Psoas muscle (tissue), 8 donors: ENCODE data around the gene ZSWIM9. TPM values are rescaled to one million over a fixed set of nuclear protein-coding genes. Genes with fewer than 3 reads are reported as not detected.

Experiments
- ATAC-seq, 4 donors: fragments of 200-7000 bp; cut with Tn5 transposase; one replicate each; pipeline ENCODE4 v1.9.1; 2020; ENCODE audit warnings: moderate library complexity in 3 of 4, mild to moderate bottlenecking in 2 of 4
- DNase-seq, 2 donors: peaks; one replicate each; pipeline ENCODE4 v3.0.0-alpha.2; 2020
- H3K27ac ChIP-seq: fragments of 200-600 bp; one replicate; pipeline ENCODE4 v1.8.0; 2022
- H3K27me3 ChIP-seq, 3 donors: fragments of 200-600 bp in 1 of 3; one replicate each; pipeline versions ENCODE4 v1.6.1 to v1.8.0; 2013 to 2022; ENCODE audit warnings: low read length in 2 of 3, mild to moderate bottlenecking in 2 of 3, moderate library complexity in 1 of 3; ENCODE audit not compliant: insufficient read depth in 3 of 3
- H3K36me3 ChIP-seq, 2 donors: fragments of 200-600 bp in 1 of 2; one replicate each; pipeline versions ENCODE4 v1.6.1 to v1.8.0; 2013 to 2022; ENCODE audit warnings: low read depth in 1 of 2, mild to moderate bottlenecking in 1 of 2, moderate library complexity in 1 of 2; ENCODE audit not compliant: insufficient read depth in 1 of 2
- H3K4me1 ChIP-seq: fragments of 200-600 bp; one replicate; pipeline ENCODE4 v1.8.0; 2022
- H3K4me3 ChIP-seq: fragments of 200-600 bp; one replicate; pipeline ENCODE4 v1.8.0; 2022; ENCODE audit warnings: mild to moderate bottlenecking
- H3K9me3 ChIP-seq: fragments of 200-600 bp; one replicate; pipeline ENCODE4 v1.8.0; 2022
- WGBS, 3 donors: extraction: QIAGEN DNeasy Blood & Tissue Kit; methylation state at CpG; one replicate each; pipeline versions ENCODE4 v1.1.6 to v1.1.7; 2013; 5-methylcytosine and 5-hydroxymethylcytosine counted together
- intact Hi-C, 2 donors: fragments of 100-400 bp; cut with DNase I; formaldehyde crosslinking; loops; one replicate each; pipeline versions ENCODE4 v1.11.0 to v1.14.2; 2022
- polyA plus RNA-seq, 3 donors: library from polyadenylated mRNA; stranded (reverse); fragments of 200-250 nt; gene quantifications; one replicate each; pipeline ENCODE4 v1.2.3, GENCODE V29; 2013
- total RNA-seq, 4 donors: library from RNA; stranded (reverse); fragmentation: NEBNext Ultra II Directional in 2 of 4; extraction: Animal tissue kit (Norgen Biotek cat#: 25700) in 2 of 4; gene quantifications; one replicate each; pipeline versions ENCODE4 v1.2.1 to v1.2.4, GENCODE V29; 2021 to 2023
- TF ChIP-seq, protein P1 (sequence below): fragments of 200-600 bp; IDR thresholded peaks from one replicate; pipeline ENCODE4 v1.8.0; 2022; ENCODE audit warnings: antibody characterized with exemption
- donor health status: healthy with polysubstance abuse.
- donor health status: DM: no; HTN: no; CAD: no; lungs with moderate emphysema.
- donor health status: Bipolar disorder and iron deficiency.
- donor health status: healthy.
- donor health status: DM: yes; HTN: yes; CAD: no.
- donor health status: DM: no; HTN: no; CAD: no.
- donor health status: DM: no; HTN: no; CAD: no.
- donor health status: DM: yes; HTN: yes; CAD: no.

The ZSWIM9 gene
- total and polyA plus RNA-seq, 7 donors, result 3.0 to 10.5 (median 5.2) TPM

DNA sequence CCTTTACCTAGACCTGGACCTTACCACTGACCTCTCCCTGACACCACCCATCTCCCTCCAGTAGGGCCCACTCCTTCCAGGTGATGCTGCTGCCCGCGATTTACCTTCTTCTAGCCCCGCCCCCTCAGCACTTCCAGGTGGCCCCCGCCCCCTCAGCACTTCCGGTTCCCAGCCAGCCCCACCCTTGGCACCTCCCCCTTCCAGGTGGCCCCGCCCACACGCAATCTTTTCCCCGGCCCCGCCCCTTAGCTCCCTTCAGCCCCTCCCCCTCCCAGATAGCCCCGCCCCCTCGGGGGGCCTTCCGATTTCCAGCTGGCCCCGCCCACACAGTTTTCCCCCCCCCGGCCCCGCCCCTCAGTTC is 922 bp upstream of the ZSWIM9 start:
- H3K36me3 ChIP-seq, result peaks cover 3 to 25% of the 10 kb centered on the region in 2 donors

DNA sequence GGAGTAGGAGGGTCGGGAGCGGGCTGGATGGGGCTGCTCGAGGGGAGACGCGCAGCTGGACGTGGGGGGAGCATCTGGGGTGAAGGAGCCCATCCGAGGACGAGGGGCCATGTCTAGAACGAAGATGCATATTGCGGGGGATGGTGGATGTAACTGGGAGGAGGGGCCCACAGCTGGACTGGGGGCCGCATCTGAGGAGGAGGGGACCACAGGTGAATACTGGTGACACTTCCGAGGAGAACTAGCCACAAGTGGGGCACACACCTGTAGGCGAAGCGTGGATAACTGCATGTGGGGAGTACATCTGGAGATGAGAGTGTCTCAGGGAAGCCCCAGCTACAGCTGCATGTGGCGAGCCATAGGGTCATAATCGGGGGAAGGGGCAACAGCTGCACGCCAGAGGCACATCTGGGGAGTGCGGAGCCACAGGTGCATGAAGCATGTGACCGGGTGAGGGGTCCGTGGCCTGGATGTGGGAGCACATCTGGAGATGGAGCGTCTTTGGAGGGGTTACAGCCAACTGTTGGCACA is 402 bp downstream of the ZSWIM9 start:
- intact Hi-C loops, result no loop called here
- WGBS, 3 donors, result 2 to 3% (median 2%) methylated on average over 18 to 21 of the region's 21 CpGs
- Histone ChIP-seq H3K36me3 (peaks cover 3 to 34% of the 10 kb centered on the region in 2 donors), H3K4me3 (peak overlapping the region; percentile 88), H3K27ac (peak overlapping the region; percentile 97), H3K4me1 (peaks cover 8% of the 10 kb centered on the region), H3K27me3 (no peaks in the 10 kb centered on the region), H3K9me3 (no peaks in the 10 kb centered on the region)
- ATAC-seq (peak in 1 of 4 donors; percentile 12), DNase-seq (peak in 1 of 2 donors; percentile 52)
- TF ChIP-seq, protein P1, sequence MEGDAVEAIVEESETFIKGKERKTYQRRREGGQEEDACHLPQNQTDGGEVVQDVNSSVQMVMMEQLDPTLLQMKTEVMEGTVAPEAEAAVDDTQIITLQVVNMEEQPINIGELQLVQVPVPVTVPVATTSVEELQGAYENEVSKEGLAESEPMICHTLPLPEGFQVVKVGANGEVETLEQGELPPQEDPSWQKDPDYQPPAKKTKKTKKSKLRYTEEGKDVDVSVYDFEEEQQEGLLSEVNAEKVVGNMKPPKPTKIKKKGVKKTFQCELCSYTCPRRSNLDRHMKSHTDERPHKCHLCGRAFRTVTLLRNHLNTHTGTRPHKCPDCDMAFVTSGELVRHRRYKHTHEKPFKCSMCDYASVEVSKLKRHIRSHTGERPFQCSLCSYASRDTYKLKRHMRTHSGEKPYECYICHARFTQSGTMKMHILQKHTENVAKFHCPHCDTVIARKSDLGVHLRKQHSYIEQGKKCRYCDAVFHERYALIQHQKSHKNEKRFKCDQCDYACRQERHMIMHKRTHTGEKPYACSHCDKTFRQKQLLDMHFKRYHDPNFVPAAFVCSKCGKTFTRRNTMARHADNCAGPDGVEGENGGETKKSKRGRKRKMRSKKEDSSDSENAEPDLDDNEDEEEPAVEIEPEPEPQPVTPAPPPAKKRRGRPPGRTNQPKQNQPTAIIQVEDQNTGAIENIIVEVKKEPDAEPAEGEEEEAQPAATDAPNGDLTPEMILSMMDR, result no peak

More for the DNA sequence above, 922 bp upstream of the ZSWIM9 start:
- ATAC-seq (peak; percentile 48 to 61 (median 54)), DNase-seq (peak; percentile 68 to 85)
- no peaks in the 10 kb centered on the region for H3K27me3 ChIP-seq
- WGBS, 3 donors, result 1 to 5% (median 2%) methylated on average over 8 to 15 of the region's 15 CpGs
- peaks cover 8% of the 10 kb centered on the region for H3K4me1 ChIP-seq
- intact Hi-C loops, result no loop called here
- H3K27ac ChIP-seq, result no peak overlapping the region
- H3K9me3 ChIP-seq, result no peaks in the 10 kb centered on the region
- peak overlapping the region; percentile 88 for H3K4me3 ChIP-seq
- TF ChIP-seq, protein P1, result no peak

DNA sequence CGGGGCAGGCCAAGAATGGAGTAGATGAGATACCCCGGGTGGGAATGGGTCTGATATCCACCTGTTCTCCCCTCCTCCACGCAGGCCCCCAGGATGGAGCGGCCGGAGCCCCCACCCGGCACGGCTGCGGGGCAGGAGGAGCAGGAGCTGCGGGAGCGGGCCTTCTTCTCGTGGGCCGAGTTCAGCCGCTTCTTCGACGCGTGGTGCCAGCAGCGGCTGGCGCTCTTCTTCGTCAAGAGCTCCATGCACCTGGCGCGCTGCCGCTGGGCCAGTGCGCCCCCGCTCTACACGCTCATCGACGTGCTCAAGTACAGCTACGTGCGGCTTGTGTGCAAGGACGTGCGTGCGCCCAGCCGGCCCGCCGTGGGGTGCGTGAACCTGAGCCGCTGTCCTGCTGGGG is 1.2 kb downstream of the ZSWIM9 start:
- H3K27me3 ChIP-seq, result no peaks in the 10 kb centered on the region
- TF ChIP-seq, protein P1, result no peak
- ATAC-seq (no peak), DNase-seq (peak in 1 of 2 donors; percentile 46)
- intact Hi-C loops, result no loop called here
- H3K9me3 ChIP-seq, result no peaks in the 10 kb centered on the region
- H3K36me3 ChIP-seq, result peaks cover 3 to 34% of the 10 kb centered on the region in 2 donors
- H3K4me1 ChIP-seq, result peaks cover 8% of the 10 kb centered on the region
- WGBS, 3 donors, result 69 to 76% (median 71%) methylated on average over 30 to 37 of the region's 37 CpGs
- no peak overlapping the region for H3K27ac ChIP-seq
- peak overlapping the region; percentile 88 for H3K4me3 ChIP-seq

DNA sequence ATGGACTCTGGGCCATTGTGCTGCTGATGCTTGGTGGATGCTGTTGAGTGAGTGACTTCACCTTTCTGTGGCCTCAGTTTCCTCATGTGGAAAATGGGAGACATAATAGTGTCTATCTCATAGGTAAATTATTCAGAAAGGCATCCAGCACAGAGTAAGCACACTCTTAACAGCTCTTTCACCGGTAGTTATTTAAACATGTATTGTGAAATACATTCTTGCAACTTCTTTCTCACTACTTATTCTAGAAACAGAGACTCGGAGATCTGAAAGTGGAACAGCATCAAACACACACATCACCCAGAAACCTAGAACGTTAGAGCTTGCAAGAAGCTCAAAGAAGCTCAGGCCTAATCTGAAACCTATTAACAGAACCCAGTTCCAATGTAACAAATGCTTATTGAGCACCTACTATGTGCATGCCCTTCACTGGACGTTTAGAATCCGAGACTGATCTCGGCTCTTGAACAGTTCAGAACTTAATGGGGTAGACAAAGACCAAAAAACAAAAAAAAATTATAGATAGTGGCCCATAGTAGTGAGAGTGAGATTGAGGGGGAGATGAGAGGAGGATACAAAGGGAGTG is 4.1 kb downstream of the ZSWIM9 start:
- WGBS, 3 donors, result 83 to 90% (median 87%) methylated on average over 6 of the region's 6 CpGs
- H3K36me3 ChIP-seq, result peaks cover 3 to 34% of the 10 kb centered on the region in 2 donors
- no peak for ATAC-seq
- TF ChIP-seq, protein P1, result no peak
- intact Hi-C loops, result no loop called here
- DNase-seq, result no peak
- no peak overlapping the region for H3K4me3 ChIP-seq
- H3K9me3 ChIP-seq, result no peaks in the 10 kb centered on the region
- H3K4me1 ChIP-seq, result peaks cover 8% of the 10 kb centered on the region
- no peak overlapping the region for H3K27ac ChIP-seq
- H3K27me3 ChIP-seq, result no peaks in the 10 kb centered on the region
